ENCODE results near the gene KLHL41.

- TF ChIP-seq CTCF (IDR thresholded peaks at IDR 0.05): no peak
- TF ChIP-seq POLR2AphosphoS5 (IDR thresholded peaks at IDR 0.05): no peak
- TF ChIP-seq EP300 (IDR thresholded peaks at IDR 0.05): no peak
- TF ChIP-seq POLR2A (IDR thresholded peaks at IDR 0.05): no peak
Observed at GRCh38 chr2:169468841-169469240, 40.7 kb upstream of the KLHL41 start.

All from upper lobe of left lung (tissue), 4 donors.